HepG2 (cell line): ENCODE data around the gene TSPAN3. TPM values are rescaled to one million over a fixed set of nuclear protein-coding genes. Genes with fewer than 3 reads are reported as not detected.

Source experiments
- ATAC-seq: fragments of 200-7000 bp; cut with Tn5 transposase; 3 replicates; pipeline ENCODE4 v1.9.1; 2020; ENCODE audit warnings: mild to moderate bottlenecking, moderate library complexity
- BruUV-seq: library from RNA; stranded (reverse); fragments of 400-500 nt; replicated peaks from 2 replicates; lab custom pipeline; 2021; lab: Mats Ljungman, UMichigan
- CTCF ChIA-PET: fragments of 300-600 bp; formaldehyde crosslinking; extraction: SDS; loops from one replicate; lab custom pipeline; 2021; ENCODE audit warnings: low total read pairs, inconsistent platforms, low intra/inter-chr PET ratio; lab: Yijun Ruan, JAX
- POLR2A ChIA-PET: fragments of 350-600 bp; sonication (Branson Sonifier 250); formaldehyde crosslinking; loops from one replicate; lab custom pipeline; 2020; ENCODE audit warnings: antibody characterized with exemption, inconsistent platforms; lab: Yijun Ruan, JAX
- DNase-seq: peaks from one replicate; pipeline ENCODE4 v3.0.0-alpha.2; 2015; ENCODE audit warnings: low spot score
- FAIRE-seq: peaks from 3 replicates; lab custom pipeline; 2011; peaks lifted over from hg19 to GRCh38; lab: Jason Lieb, UNC
- H2AFZ ChIP-seq: one replicate; pipeline ENCODE4 v1.6.1; 2011; ENCODE audit warnings: low read length, inconsistent platforms
- H3K27ac ChIP-seq: fragments of 300-600 bp; 3 replicates; pipeline ENCODE4 v1.8.0; 2011; ENCODE audit warnings: mixed run types, mild to moderate bottlenecking, mixed read lengths, low read length, inconsistent platforms; ENCODE audit not compliant: insufficient read depth; ENCODE audit errors: extremely low read length
- H3K27me3 ChIP-seq, 2 experiments: fragments of 200-600 bp in 1 of 2; 2 replicates in 1 of 2; 3 replicates in 1 of 2; pipeline versions ENCODE4 v1.6.0 to v1.8.0; 2011; ENCODE audit warnings: low read length in 2 of 2, mild to moderate bottlenecking in 2 of 2, moderate library complexity in 2 of 2, inconsistent platforms in 1 of 2; ENCODE audit not compliant: insufficient read depth in 2 of 2, control insufficient read depth in 1 of 2
- H3K36me3 ChIP-seq, 2 experiments: fragments of 200-600 bp in 1 of 2; replicated peaks in 1 of 2; 2 replicates in 1 of 2; 3 replicates in 1 of 2; pipeline versions ENCODE4 v1.5.1 to v1.8.0; 2011; ENCODE audit warnings: low read length in 2 of 2, inconsistent platforms in 1 of 2; ENCODE audit not compliant: insufficient read depth in 2 of 2, control insufficient read depth in 1 of 2
- H3K4me1 ChIP-seq: 2 replicates; pipeline ENCODE4 v1.5.1; 2012; ENCODE audit warnings: low read length, inconsistent platforms; ENCODE audit not compliant: insufficient read depth
- H3K4me2 ChIP-seq: 2 replicates; pipeline ENCODE4 v1.6.0; 2011; ENCODE audit warnings: low read depth, low read length, inconsistent platforms
- H3K4me3 ChIP-seq, 3 experiments: fragments of 200-600 bp in 1 of 3; sonication (generic), shearing (Covaris generic) in 1 of 3; replicated peaks in 1 of 3; 2 replicates each; pipeline ENCODE4 v1.5.1; 2011 to 2016; ENCODE audit warnings: low read length in 3 of 3, inconsistent platforms in 2 of 3, low read depth in 2 of 3, mild to moderate bottlenecking in 2 of 3, control low read depth in 1 of 3, mixed read lengths in 1 of 3; ENCODE audit not compliant: insufficient read depth in 1 of 3
- H3K79me2 ChIP-seq: one replicate; pipeline ENCODE4 v1.6.1; 2011; ENCODE audit warnings: low read length, inconsistent platforms; ENCODE audit not compliant: insufficient read depth
- H3K9ac ChIP-seq: 2 replicates; pipeline ENCODE4 v1.6.0; 2011; ENCODE audit warnings: mild to moderate bottlenecking, low read depth, low read length, inconsistent platforms; ENCODE audit not compliant: insufficient read depth
- H3K9me3 ChIP-seq: 2 replicates; pipeline ENCODE4 v1.5.1; 2012; ENCODE audit warnings: mild to moderate bottlenecking, low read length
- H4K20me1 ChIP-seq: 2 replicates; pipeline ENCODE4 v1.6.0; 2011; ENCODE audit warnings: inconsistent platforms, mild to moderate bottlenecking, low read length, moderate library complexity; ENCODE audit not compliant: insufficient read depth
- CREB3 ChIP-seq: sonication (generic); formaldehyde crosslinking; IDR thresholded peaks from 2 replicates; pipeline ENCODE4 v1.5.0; 2020; ENCODE audit warnings: missing genetic modification reagents
- ELK4 ChIP-seq: sonication (generic); formaldehyde crosslinking; IDR thresholded peaks from 2 replicates; pipeline ENCODE4 v1.9.0; 2021; ENCODE audit warnings: missing genetic modification reagents, borderline replicate concordance
- KLF11 ChIP-seq: IDR thresholded peaks from 2 replicates; pipeline ENCODE4 v1.6.1; 2016; ENCODE audit warnings: missing compliant biosample characterization
- MNT ChIP-seq: fragments of 450-650 bp; IDR thresholded peaks from 2 replicates; pipeline ENCODE4 v1.6.1; 2016
- PRDM10 ChIP-seq: sonication (generic); formaldehyde crosslinking; IDR thresholded peaks from 2 replicates; pipeline ENCODE4 v1.4.0; 2020; ENCODE audit warnings: low read depth, missing genetic modification reagents
- SCMH1 ChIP-seq: sonication (generic); formaldehyde crosslinking; IDR thresholded peaks from 2 replicates; pipeline ENCODE4 v1.9.0; 2021; ENCODE audit warnings: missing genetic modification reagents, mild to moderate bottlenecking, borderline replicate concordance
- SIX1 ChIP-seq: sonication (generic); formaldehyde crosslinking; IDR thresholded peaks from 2 replicates; pipeline ENCODE4 v1.4.0; 2020; ENCODE audit warnings: missing genetic modification reagents, borderline replicate concordance
- TFE3 ChIP-seq: IDR thresholded peaks from 2 replicates; pipeline ENCODE4 v1.6.1; 2016
- YEATS2 ChIP-seq: sonication (generic); formaldehyde crosslinking; IDR thresholded peaks from 2 replicates; pipeline ENCODE4 v1.4.0; 2020; ENCODE audit warnings: missing genetic modification reagents, borderline replicate concordance
- ZSCAN5A ChIP-seq: sonication (generic); formaldehyde crosslinking; IDR thresholded peaks from 2 replicates; pipeline ENCODE4 v1.8.0; 2022; ENCODE audit warnings: mild to moderate bottlenecking, missing genetic modification reagents, borderline replicate concordance
- WGBS: methylation state at CpG from one replicate; pipeline ENCODE4 v1.1.6; 2017; ENCODE audit warnings: low lambda C conversion rate; 5-methylcytosine and 5-hydroxymethylcytosine counted together
- in situ Hi-C: cut with HindIII; loops from 2 replicates; pipeline ENCODE4 v1.10.0; 2017; ENCODE audit warnings: low pct_unique_long_range_greater_than_20kb; ENCODE audit not compliant: extremely low pct_ligation_motif_present
- intact Hi-C: fragments of 100-400 bp; cut with micrococcal nuclease; formaldehyde crosslinking; loops from one replicate; pipeline ENCODE4 v1.10.0; 2022; ENCODE audit not compliant: unreplicated experiment
- polyA plus RNA-seq, 8 experiments: library from polyadenylated mRNA; depleted of rRNA in 3 of 8; stranded (reverse) in 7 of 8; unstranded in 1 of 8; fragments of >200 nt; fragmentation: Illumina TruSeq in 4 of 8; extraction: Trizol in 4 of 8; gene quantifications; 2 replicates each; pipeline versions ENCODE4 v1.2.1 to v1.2.3, GENCODE V29; 2011 to 2016; ENCODE audit warnings: low read depth in 4 of 8, missing spikeins in 1 of 8, mixed read lengths in 1 of 8; ENCODE audit not compliant: insufficient read depth in 1 of 8
- total RNA-seq, 5 experiments: library from RNA; depleted of rRNA; stranded (reverse); fragments of >200 nt; fragmentation: Illumina TruSeq; extraction: Trizol; gene quantifications; 2 replicates each; pipeline ENCODE4 v1.2.3, GENCODE V29; 2016; ENCODE audit warnings: low read depth in 1 of 5

Gene TSPAN3
- total and polyA plus RNA-seq, 2 of the 13 experiments (the other 11 are each of a cell fraction or from before 2014, with no cell fraction given): 167 to 170 TPM

- no peaks in the 10 kb centered on the region for H3K9me3 ChIP-seq
- no peak overlapping the region for H3K27ac ChIP-seq
- DNase-seq (no peak), FAIRE-seq (no peak), ATAC-seq (no peak)
- WGBS: 33% methylated on average over 4 of the region's 12 CpGs
- intact Hi-C loops (no loop called here), in situ Hi-C loops (no loop called here)
- H3K9ac ChIP-seq: no peak overlapping the region
- H3K27me3 ChIP-seq: peaks cover 7 to 31% of the 10 kb centered on the region in 2 experiments; a peak in 4 of 5 replicates
- H3K36me3 ChIP-seq: no peaks in the 10 kb centered on the region
- no peak overlapping the region for H3K4me2 ChIP-seq
- H2AFZ ChIP-seq: no peak overlapping the region
- no peak overlapping the region for H3K4me3 ChIP-seq
- no TSS peak for BruUV-seq
- peaks cover 31% of the 10 kb centered on the region for H3K4me1 ChIP-seq
- ChIA-PET CTCF (no interaction called here), POLR2A (no interaction called here)
- H4K20me1 ChIP-seq: no peaks in the 10 kb centered on the region
- H3K79me2 ChIP-seq: no peaks in the 10 kb centered on the region
- no peak for TF ChIP-seq PRDM10 (CRISPR knock-in tag)
- TF ChIP-seq YEATS2 (CRISPR knock-in tag): no peak
- TF ChIP-seq TFE3 (CRISPR knock-in tag): no peak
- TF ChIP-seq MNT: no peak
- no peak for TF ChIP-seq SIX1 (CRISPR knock-in tag)
- TF ChIP-seq ZSCAN5A (CRISPR knock-in tag): no peak
- no peak for TF ChIP-seq CREB3 (CRISPR knock-in tag)
- TF ChIP-seq SCMH1 (CRISPR knock-in tag): no peak
- TF ChIP-seq KLF11 (CRISPR knock-in tag): no peak
- TF ChIP-seq ELK4 (CRISPR knock-in tag): no peak
These were observed 43.7 kb downstream of the TSPAN3 start for GRCh38 chr15:77027111-77027696.
